Measurements from ENCODE around the gene PTP4A1. TPM values are rescaled to one million over a fixed set of nuclear protein-coding genes. Genes with fewer than 3 reads are reported as not detected.

The PTP4A1 gene
- total and polyA plus RNA-seq, 2 of the 13 experiments (the other 11 are each of a cell fraction or from before 2014, with no cell fraction given), result 141 to 376 TPM

DNA sequence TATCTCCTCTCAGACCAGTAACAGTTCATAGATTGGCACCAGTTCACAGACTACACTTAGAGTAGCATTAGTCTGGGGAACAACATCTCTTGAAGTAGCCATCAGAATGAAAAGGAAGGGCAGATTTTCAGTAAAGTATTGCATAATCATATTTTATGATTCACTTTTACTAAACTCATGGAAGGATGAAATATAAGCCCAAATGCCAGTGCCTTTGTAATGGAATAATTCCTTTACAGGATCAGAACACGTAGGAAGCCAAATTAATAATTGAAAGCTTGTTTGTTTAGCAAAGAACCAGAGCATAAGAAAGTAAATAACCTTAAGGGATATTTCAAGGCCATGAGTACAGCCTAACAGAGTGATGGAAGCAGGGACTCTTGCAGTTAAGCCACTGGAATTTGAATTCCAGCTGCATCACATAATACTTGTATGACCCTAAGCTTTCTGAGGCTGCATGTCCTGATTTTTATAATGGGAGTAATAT is 11.4 kb upstream of the PTP4A1 start:
- WGBS (ENCODE audit: low lambda C conversion rate), result 13% methylated on average over 1 of the region's 1 CpG
- no peak overlapping the region for H3K4me3 ChIP-seq (replicated peaks in 1 of 3; ENCODE audit: insufficient read depth in 1 of 3, low read depth in 2 of 3, low read length in 3 of 3)
- CTCF ChIA-PET (ENCODE audit: low intra/inter-chr PET ratio, low total read pairs), result no interaction called here
- H3K9ac ChIP-seq (ENCODE audit: insufficient read depth, low read depth, low read length), result no peak overlapping the region
- ATAC-seq (peak; percentile 45), FAIRE-seq (no peak), DNase-seq (ENCODE audit: low spot score) (peak; percentile 62)
- H3K79me2 ChIP-seq (ENCODE audit: insufficient read depth, low read length), result peaks cover 85% of the 10 kb centered on the region
- POLR2A ChIA-PET, result interaction anchor here (0.7 to 2.0 kb wide), 8 partner anchors 9 to 103 kb away, joined by 3 to 8 read pairs (median 5); no protein-coding TSS in a partner anchor
- no peaks in the 10 kb centered on the region for H4K20me1 ChIP-seq (ENCODE audit: insufficient read depth, low read length)
- H2AFZ ChIP-seq (ENCODE audit: low read length), result no peak overlapping the region
- peaks cover 1 to 8% of the 10 kb centered on the region in 2 experiments; a peak in 3 of 5 replicates for H3K36me3 ChIP-seq (replicated peaks in 1 of 2; ENCODE audit: control insufficient read depth in 1 of 2, insufficient read depth in 2 of 2, low read length in 2 of 2)
- H3K27ac ChIP-seq (ENCODE audit: extremely low read length, insufficient read depth, low read length), result peak overlapping the region; percentile 27
- H3K9me3 ChIP-seq (ENCODE audit: low read length), result no peaks in the 10 kb centered on the region
- no TSS peak for BruUV-seq (replicated peaks)
- H3K27me3 ChIP-seq (ENCODE audit: control insufficient read depth in 1 of 2, insufficient read depth in 2 of 2, low read length in 2 of 2), result no peaks in the 10 kb centered on the region
- intact Hi-C loops (cut with micrococcal nuclease; ENCODE audit: unreplicated experiment) (no loop called here), in situ Hi-C loops (cut with HindIII; ENCODE audit: extremely low pct_ligation_motif_present, low pct_unique_long_range_greater_than_20kb) (no loop called here)
- 0 out of 2 replicates have a peak overlapping the region, but pooled peaks have one; percentile 8 for H3K4me2 ChIP-seq (ENCODE audit: low read depth, low read length)
- H3K4me1 ChIP-seq (ENCODE audit: insufficient read depth, low read length), result peaks cover 72% of the 10 kb centered on the region
- TF ChIP-seq ATF7 (IDR thresholded peaks at IDR 0.05) (peak; percentile 43), ATF7 (CRISPR knock-in tag; IDR thresholded peaks at IDR 0.05) (no peak), CC2D1A (CRISPR knock-in tag; IDR thresholded peaks at IDR 0.05) (no peak), YY1 (IDR thresholded peaks at IDR 0.05; ENCODE audit: insufficient read depth, insufficient replicate concordance, low read depth, low read length) (no peak), ZNF142 (CRISPR knock-in tag; IDR thresholded peaks at IDR 0.05) (no peak), SKIL (CRISPR knock-in tag; IDR thresholded peaks at IDR 0.05; ENCODE audit: borderline replicate concordance) (no peak), ARHGAP35 (CRISPR knock-in tag; IDR thresholded peaks at IDR 0.05; ENCODE audit: borderline replicate concordance) (no peak), CBX2 (IDR thresholded peaks at IDR 0.05; ENCODE audit: low read depth, low read length) (no peak), CBX2 (CRISPR knock-in tag; IDR thresholded peaks at IDR 0.05; ENCODE audit: low read depth) (no peak), ZNF562 (CRISPR knock-in tag; IDR thresholded peaks at IDR 0.05; ENCODE audit: borderline replicate concordance) (no peak)
- TF ChIP-seq, protein P1, sequence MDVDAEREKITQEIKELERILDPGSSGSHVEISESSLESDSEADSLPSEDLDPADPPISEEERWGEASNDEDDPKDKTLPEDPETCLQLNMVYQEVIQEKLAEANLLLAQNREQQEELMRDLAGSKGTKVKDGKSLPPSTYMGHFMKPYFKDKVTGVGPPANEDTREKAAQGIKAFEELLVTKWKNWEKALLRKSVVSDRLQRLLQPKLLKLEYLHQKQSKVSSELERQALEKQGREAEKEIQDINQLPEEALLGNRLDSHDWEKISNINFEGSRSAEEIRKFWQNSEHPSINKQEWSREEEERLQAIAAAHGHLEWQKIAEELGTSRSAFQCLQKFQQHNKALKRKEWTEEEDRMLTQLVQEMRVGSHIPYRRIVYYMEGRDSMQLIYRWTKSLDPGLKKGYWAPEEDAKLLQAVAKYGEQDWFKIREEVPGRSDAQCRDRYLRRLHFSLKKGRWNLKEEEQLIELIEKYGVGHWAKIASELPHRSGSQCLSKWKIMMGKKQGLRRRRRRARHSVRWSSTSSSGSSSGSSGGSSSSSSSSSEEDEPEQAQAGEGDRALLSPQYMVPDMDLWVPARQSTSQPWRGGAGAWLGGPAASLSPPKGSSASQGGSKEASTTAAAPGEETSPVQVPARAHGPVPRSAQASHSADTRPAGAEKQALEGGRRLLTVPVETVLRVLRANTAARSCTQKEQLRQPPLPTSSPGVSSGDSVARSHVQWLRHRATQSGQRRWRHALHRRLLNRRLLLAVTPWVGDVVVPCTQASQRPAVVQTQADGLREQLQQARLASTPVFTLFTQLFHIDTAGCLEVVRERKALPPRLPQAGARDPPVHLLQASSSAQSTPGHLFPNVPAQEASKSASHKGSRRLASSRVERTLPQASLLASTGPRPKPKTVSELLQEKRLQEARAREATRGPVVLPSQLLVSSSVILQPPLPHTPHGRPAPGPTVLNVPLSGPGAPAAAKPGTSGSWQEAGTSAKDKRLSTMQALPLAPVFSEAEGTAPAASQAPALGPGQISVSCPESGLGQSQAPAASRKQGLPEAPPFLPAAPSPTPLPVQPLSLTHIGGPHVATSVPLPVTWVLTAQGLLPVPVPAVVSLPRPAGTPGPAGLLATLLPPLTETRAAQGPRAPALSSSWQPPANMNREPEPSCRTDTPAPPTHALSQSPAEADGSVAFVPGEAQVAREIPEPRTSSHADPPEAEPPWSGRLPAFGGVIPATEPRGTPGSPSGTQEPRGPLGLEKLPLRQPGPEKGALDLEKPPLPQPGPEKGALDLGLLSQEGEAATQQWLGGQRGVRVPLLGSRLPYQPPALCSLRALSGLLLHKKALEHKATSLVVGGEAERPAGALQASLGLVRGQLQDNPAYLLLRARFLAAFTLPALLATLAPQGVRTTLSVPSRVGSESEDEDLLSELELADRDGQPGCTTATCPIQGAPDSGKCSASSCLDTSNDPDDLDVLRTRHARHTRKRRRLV (CRISPR knock-in tag; IDR thresholded peaks at IDR 0.05), result 0 out of 2 replicates have a peak, but pooled peaks have one; percentile 28
